H4 (cell line): ENCODE data around the gene HS6ST3. TPM values are rescaled to one million over a fixed set of nuclear protein-coding genes. Genes with fewer than 3 reads are reported as not detected.

Source experiments
- DNase-seq: peaks from one replicate; pipeline ENCODE4 v3.0.0-alpha.2; 2015; ENCODE audit warnings: low spot score
- total RNA-seq: library from RNA; depleted of rRNA; stranded (reverse); fragments of >200 nt; shearing (Covaris generic); gene quantifications from 2 replicates; pipeline ENCODE4 v1.2.3, GENCODE V29; 2014

Gene HS6ST3
- total RNA-seq, 1 experiment from 2014 or later, result 1.6 TPM

- no peak for DNase-seq
Measured at GRCh38 chr13:96539791-96540190, 449.9 kb downstream of the HS6ST3 start.

- DNase-seq, result no peak
Measured at GRCh38 chr13:96540670-96541069, 450.8 kb downstream of the HS6ST3 start.

- no peak for DNase-seq
Measured at GRCh38 chr13:96542986-96543385, 453.1 kb downstream of the HS6ST3 start.

- no peak for DNase-seq
Measured at GRCh38 chr13:96544957-96545356, 455.1 kb downstream of the HS6ST3 start.

GRCh38 chr13:96546463-96546862, 456.6 kb downstream of the HS6ST3 start:
- DNase-seq, result no peak

GRCh38 chr13:96551546-96551945, 461.6 kb downstream of the HS6ST3 start:
- DNase-seq, result peak; percentile 63

GRCh38 chr13:96552559-96552958, 462.7 kb downstream of the HS6ST3 start:
- no peak for DNase-seq

GRCh38 chr13:96553796-96554195, 463.9 kb downstream of the HS6ST3 start:
- no peak for DNase-seq

- no peak for DNase-seq
Measured at GRCh38 chr13:96573563-96573962, 483.7 kb downstream of the HS6ST3 start.

GRCh38 chr13:96575423-96576320, 485.8 kb downstream of the HS6ST3 start:
- no peak for DNase-seq

GRCh38 chr13:96581741-96582140, 491.8 kb downstream of the HS6ST3 start:
- no peak for DNase-seq

- DNase-seq, result no peak
Measured at GRCh38 chr13:96615252-96615651, 525.3 kb downstream of the HS6ST3 start.

GRCh38 chr13:96617528-96617927, 527.6 kb downstream of the HS6ST3 start:
- DNase-seq, result no peak

- DNase-seq, result no peak
Measured at GRCh38 chr13:96621634-96622183, 531.8 kb downstream of the HS6ST3 start.

GRCh38 chr13:96629331-96629730, 539.4 kb downstream of the HS6ST3 start:
- no peak for DNase-seq

GRCh38 chr13:96632536-96633320, 542.8 kb downstream of the HS6ST3 start:
- DNase-seq, result no peak

- no peak for DNase-seq
Measured at GRCh38 chr13:96636001-96636709, 546.2 kb downstream of the HS6ST3 start.

- no peak for DNase-seq
Measured at GRCh38 chr13:96637039-96637438, 547.1 kb downstream of the HS6ST3 start.

GRCh38 chr13:96646101-96646500, 556.2 kb downstream of the HS6ST3 start:
- no peak for DNase-seq

- no peak for DNase-seq
Measured at GRCh38 chr13:96646515-96647211, 556.8 kb downstream of the HS6ST3 start.

GRCh38 chr13:96650301-96650886, 560.5 kb downstream of the HS6ST3 start:
- DNase-seq, result peak; percentile 31
